Parathyroid adenoma (tissue), 2 donors: ENCODE data around the gene TAF9B.
"Not testable (repeated sequence)": the region's sequence is repeated elsewhere in the genome, so short reads cannot be mapped to it uniquely, and the experiment has no call there.

Experiments used
- H2AFZ ChIP-seq: fragments of 300-600 bp; sonication (generic); one replicate; pipeline ENCODE4 v1.7.0; 2017; ENCODE audit warnings: antibody characterized with exemption, mild to moderate bottlenecking
- H3K27ac ChIP-seq: fragments of 300-600 bp; sonication (generic); one replicate; pipeline ENCODE4 v1.7.0; 2017
- H3K27me3 ChIP-seq: fragments of 300-600 bp; sonication (generic); one replicate; pipeline ENCODE4 v1.7.0; 2017; ENCODE audit warnings: low read length; ENCODE audit not compliant: control insufficient read depth, insufficient read depth
- H3K36me3 ChIP-seq: fragments of 300-600 bp; sonication (generic); one replicate; pipeline ENCODE4 v1.7.0; 2017; ENCODE audit warnings: low read length; ENCODE audit not compliant: control insufficient read depth, insufficient read depth
- H3K4me1 ChIP-seq: fragments of 300-600 bp; sonication (generic); one replicate; pipeline ENCODE4 v1.7.0; 2017; ENCODE audit warnings: control low read depth
- H3K4me2 ChIP-seq: fragments of 300-600 bp; sonication (generic); one replicate; pipeline ENCODE4 v1.7.0; 2017; ENCODE audit warnings: low read length
- H3K4me3 ChIP-seq: fragments of 300-600 bp; sonication (generic); one replicate; pipeline ENCODE4 v1.7.0; 2017; ENCODE audit warnings: low read depth, low read length
- H3K79me2 ChIP-seq: fragments of 300-600 bp; sonication (generic); one replicate; pipeline ENCODE4 v1.7.0; 2017; ENCODE audit warnings: control low read depth
- H3K9ac ChIP-seq: fragments of 300-600 bp; sonication (generic); one replicate; pipeline ENCODE4 v1.7.0; 2017; ENCODE audit warnings: mild to moderate bottlenecking
- H3K9me3 ChIP-seq: fragments of 300-600 bp; sonication (generic); one replicate; pipeline ENCODE4 v1.7.0; 2017; ENCODE audit warnings: low read length; ENCODE audit not compliant: control insufficient read depth
- TF ChIP-seq, protein P1 (sequence below): fragments of 300-600 bp; sonication (generic); IDR thresholded peaks from one replicate; pipeline ENCODE4 v1.7.0; 2017; ENCODE audit warnings: antibody characterized with exemption, mild to moderate bottlenecking
- donor health status: primary hyperparathyroidism.

Gene TAF9B

DNA sequence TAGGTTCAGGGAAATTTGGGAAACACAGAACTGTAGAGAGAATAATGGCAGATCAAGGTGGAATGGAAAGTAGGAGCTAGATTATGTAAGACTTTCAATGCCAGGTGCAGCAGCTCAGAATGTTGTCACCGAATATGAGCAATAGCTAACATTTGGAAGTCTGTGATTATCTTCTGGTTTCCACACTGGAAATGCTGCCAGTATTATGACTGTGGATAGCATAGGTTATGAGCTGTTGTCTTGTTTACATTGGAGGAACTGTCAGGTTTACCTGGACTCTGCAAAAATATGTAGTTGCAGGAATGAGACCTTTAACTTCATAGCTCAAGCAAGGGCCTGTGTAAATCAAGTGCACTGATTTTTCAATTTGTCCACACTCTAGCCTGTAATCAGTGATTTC lies 26.0 kb upstream of the TAF9B start:
- Histone ChIP-seq H3K27ac (no peak overlapping the region), H3K9me3 (no peaks in the 10 kb centered on the region), H3K79me2 (no peaks in the 10 kb centered on the region), H2AFZ (no peak overlapping the region), H3K27me3 (no peaks in the 10 kb centered on the region), H3K9ac (no peak overlapping the region), H3K36me3 (no peaks in the 10 kb centered on the region), H3K4me1 (no peaks in the 10 kb centered on the region), H3K4me3 (no peak overlapping the region), H3K4me2 (no peak overlapping the region)
- TF ChIP-seq, protein P1, sequence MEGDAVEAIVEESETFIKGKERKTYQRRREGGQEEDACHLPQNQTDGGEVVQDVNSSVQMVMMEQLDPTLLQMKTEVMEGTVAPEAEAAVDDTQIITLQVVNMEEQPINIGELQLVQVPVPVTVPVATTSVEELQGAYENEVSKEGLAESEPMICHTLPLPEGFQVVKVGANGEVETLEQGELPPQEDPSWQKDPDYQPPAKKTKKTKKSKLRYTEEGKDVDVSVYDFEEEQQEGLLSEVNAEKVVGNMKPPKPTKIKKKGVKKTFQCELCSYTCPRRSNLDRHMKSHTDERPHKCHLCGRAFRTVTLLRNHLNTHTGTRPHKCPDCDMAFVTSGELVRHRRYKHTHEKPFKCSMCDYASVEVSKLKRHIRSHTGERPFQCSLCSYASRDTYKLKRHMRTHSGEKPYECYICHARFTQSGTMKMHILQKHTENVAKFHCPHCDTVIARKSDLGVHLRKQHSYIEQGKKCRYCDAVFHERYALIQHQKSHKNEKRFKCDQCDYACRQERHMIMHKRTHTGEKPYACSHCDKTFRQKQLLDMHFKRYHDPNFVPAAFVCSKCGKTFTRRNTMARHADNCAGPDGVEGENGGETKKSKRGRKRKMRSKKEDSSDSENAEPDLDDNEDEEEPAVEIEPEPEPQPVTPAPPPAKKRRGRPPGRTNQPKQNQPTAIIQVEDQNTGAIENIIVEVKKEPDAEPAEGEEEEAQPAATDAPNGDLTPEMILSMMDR, result no peak

DNA sequence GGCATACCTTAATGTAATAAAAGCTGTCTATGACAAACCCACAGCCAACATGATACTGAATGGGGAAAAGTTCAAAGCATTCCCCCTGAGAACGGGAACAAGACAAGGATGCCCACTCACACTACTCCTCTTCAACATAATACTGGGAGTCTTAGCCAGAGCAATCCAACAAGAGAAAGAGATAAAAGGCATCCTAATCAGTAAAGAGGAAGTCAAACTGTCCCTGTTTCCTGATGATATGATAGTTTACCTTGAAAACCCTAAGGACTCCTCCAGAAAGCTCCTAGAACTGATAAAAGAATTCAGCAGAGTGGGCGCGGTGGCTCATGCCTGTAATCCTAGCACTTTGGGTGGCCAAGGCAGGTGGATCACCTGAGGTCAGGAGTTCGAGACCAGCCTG lies 23.7 kb upstream of the TAF9B start:
- H3K9ac ChIP-seq, H3K4me2 ChIP-seq, H3K27ac ChIP-seq, H2AFZ ChIP-seq, H3K4me1 ChIP-seq, H3K36me3 ChIP-seq, H3K79me2 ChIP-seq, H3K27me3 ChIP-seq, H3K4me3 ChIP-seq, H3K9me3 ChIP-seq: not testable (repeated sequence)

DNA sequence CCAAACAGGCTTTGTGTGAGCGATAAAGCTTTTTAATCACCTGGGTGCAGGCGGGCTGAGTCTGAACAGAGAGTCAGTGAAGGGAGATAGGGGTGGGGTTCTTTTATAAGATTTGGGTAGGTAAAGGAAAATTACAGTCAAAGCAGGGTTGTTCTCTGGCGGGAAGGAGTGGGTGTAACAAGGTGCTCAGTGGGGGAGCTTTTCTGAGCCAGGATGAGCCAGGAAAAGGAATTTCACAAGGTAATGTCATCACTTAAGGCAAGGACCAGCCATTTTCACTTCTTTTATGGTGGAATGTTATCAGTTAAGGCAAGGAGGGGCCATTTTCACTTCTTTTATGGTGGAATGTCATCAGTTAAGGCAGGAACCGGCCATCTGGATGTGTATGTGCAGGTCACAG lies 21.3 kb upstream of the TAF9B start:
- H3K79me2 ChIP-seq, H3K4me3 ChIP-seq, H3K36me3 ChIP-seq, H3K4me2 ChIP-seq, H2AFZ ChIP-seq, H3K27me3 ChIP-seq, H3K9me3 ChIP-seq, H3K27ac ChIP-seq, H3K9ac ChIP-seq, H3K4me1 ChIP-seq: not testable (repeated sequence)

- not testable (repeated sequence) for H3K9ac ChIP-seq, H3K36me3 ChIP-seq
These were observed 18.4 kb upstream of the TAF9B start for GRCh38 chrX:78157846-78158245.

GRCh38 chrX:78157373-78157772 lies 17.9 kb upstream of the TAF9B start:
- H3K4me1 ChIP-seq, result not testable (repeated sequence)

More at GRCh38 chrX:78157846-78158245, 18.4 kb upstream of the TAF9B start:
- H3K27me3 ChIP-seq, H3K4me1 ChIP-seq, H3K4me2 ChIP-seq, H2AFZ ChIP-seq, H3K79me2 ChIP-seq, H3K4me3 ChIP-seq, H3K9me3 ChIP-seq, H3K27ac ChIP-seq: not testable (repeated sequence)

DNA sequence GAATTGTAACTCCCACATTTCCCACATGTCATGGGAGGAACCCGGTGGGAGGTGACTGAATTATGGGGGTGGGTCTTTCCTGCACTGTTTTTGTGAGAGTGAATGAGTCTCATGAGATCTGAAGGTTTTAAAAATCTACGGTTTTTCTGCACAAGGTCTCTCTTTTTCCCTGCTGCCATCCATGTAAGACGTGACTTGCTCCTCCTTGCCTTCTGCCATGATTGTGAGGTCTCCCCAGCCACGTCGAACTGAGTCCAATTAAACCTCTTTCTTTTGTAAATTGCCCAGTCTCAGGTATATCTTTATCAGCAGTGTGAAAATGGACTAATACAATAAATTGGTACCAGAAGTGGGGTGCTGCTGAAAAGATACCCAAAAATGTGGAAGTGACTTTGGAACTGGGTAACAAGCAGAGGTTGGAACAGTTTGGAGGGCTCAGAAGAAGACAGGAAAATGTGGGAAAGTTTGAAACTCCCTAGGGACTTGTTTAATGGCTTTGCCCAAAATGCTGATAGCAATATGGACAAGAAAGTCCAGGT lies 7.6 kb upstream of the TAF9B start:
- not testable (repeated sequence) for H3K9ac ChIP-seq, H2AFZ ChIP-seq, H3K27ac ChIP-seq, H3K36me3 ChIP-seq, H3K79me2 ChIP-seq, H3K4me1 ChIP-seq, H3K9me3 ChIP-seq, H3K27me3 ChIP-seq, H3K4me3 ChIP-seq, H3K4me2 ChIP-seq

More at GRCh38 chrX:78157373-78157772, 17.9 kb upstream of the TAF9B start:
- not testable (repeated sequence) for H3K4me2 ChIP-seq, H3K27ac ChIP-seq, H3K9me3 ChIP-seq, H3K79me2 ChIP-seq, H3K4me3 ChIP-seq, H3K36me3 ChIP-seq, H3K27me3 ChIP-seq, H2AFZ ChIP-seq, H3K9ac ChIP-seq

GRCh38 chrX:78140206-78140605 lies 756 bp upstream of the TAF9B start:
- Histone ChIP-seq H3K4me1 (no peaks in the 10 kb centered on the region), H3K4me3 (no peak overlapping the region), H3K9ac (no peak overlapping the region), H3K9me3 (no peaks in the 10 kb centered on the region), H3K27ac (no peak overlapping the region), H3K36me3 (no peaks in the 10 kb centered on the region), H3K79me2 (no peaks in the 10 kb centered on the region), H3K27me3 (no peaks in the 10 kb centered on the region), H3K4me2 (no peak overlapping the region), H2AFZ (peak overlapping the region; percentile 83)
- TF ChIP-seq, protein P1, result no peak
